Testis (tissue), 3 donors: ENCODE measurements around the gene DIAPH3. TPM values are rescaled to one million over a fixed set of nuclear protein-coding genes. Genes with fewer than 3 reads are reported as not detected.

ENCODE experiments used
- DNase-seq: peaks from one replicate; pipeline ENCODE4 v3.0.0-alpha.2; 2019
- H3K27ac ChIP-seq, 2 donors: fragments of 200-600 bp; sonication (generic); one replicate each; pipeline ENCODE4 v1.5.1; 2019
- H3K27me3 ChIP-seq: fragments of 200-600 bp; sonication (generic); one replicate; pipeline ENCODE4 v1.5.1; 2019
- H3K36me3 ChIP-seq: fragments of 200-600 bp; sonication (generic); one replicate; pipeline ENCODE4 v1.5.1; 2017; ENCODE audit warnings: low read depth; ENCODE audit errors: missing control alignments
- H3K4me1 ChIP-seq: fragments of 200-600 bp; sonication (generic); one replicate; pipeline ENCODE4 v1.5.1; 2019
- H3K4me3 ChIP-seq, 2 donors: fragments of 200-600 bp; sonication (generic); one replicate each; pipeline ENCODE4 v1.5.1; 2017 to 2019
- H3K9me3 ChIP-seq: fragments of 200-600 bp; sonication (generic); one replicate; pipeline ENCODE4 v1.5.1; 2017
- POLR2A ChIP-seq: fragments of 450-650 bp; IDR thresholded peaks from one replicate; pipeline ENCODE4 v1.6.1; 2017; ENCODE audit warnings: antibody characterized with exemption, mild to moderate bottlenecking, moderate library complexity
- WGBS, 2 donors: methylation state at CpG; one replicate each; pipeline ENCODE4 v1.1.5; 2018; 5-methylcytosine and 5-hydroxymethylcytosine counted together
- intact Hi-C: fragments of 100-400 bp; cut with DNase I; formaldehyde crosslinking; loops from one replicate; pipeline ENCODE4 v1.15.1; 2023; ENCODE audit warnings: low total_unique reads
- polyA plus RNA-seq: library from polyadenylated mRNA; stranded (reverse); fragments of 350-450 nt; fragmentation: Illumina TruSeq; extraction: RNeasy Lipid Tissue Mini Kit (QIAGEN cat#74804); gene quantifications from one replicate; pipeline ENCODE4 v1.2.3, GENCODE V29; 2014; ENCODE audit warnings: low read depth, low replicate concordance; ENCODE audit not compliant: insufficient read depth
- total RNA-seq, 2 donors: library from RNA; depleted of rRNA; stranded (reverse); fragments of >200 nt; gene quantifications; one replicate each; pipeline ENCODE4 v1.2.3, GENCODE V29; 2016
- TF ChIP-seq, protein P1 (sequence below), 3 experiments: fragments of 450-650 bp in 2 of 3; fragments of 200-600 bp in 1 of 3; sonication (generic) in 1 of 3; IDR thresholded peaks; one replicate each; pipeline ENCODE4 v1.5.1; 2016 to 2019; ENCODE audit warnings: antibody characterized with exemption in 3 of 3, mild to moderate bottlenecking in 2 of 3, moderate library complexity in 1 of 3

DIAPH3 gene
- total and polyA plus RNA-seq, 3 donors from 2014 or later = 12.5 to 30.3 (median 18.7) TPM

DNA sequence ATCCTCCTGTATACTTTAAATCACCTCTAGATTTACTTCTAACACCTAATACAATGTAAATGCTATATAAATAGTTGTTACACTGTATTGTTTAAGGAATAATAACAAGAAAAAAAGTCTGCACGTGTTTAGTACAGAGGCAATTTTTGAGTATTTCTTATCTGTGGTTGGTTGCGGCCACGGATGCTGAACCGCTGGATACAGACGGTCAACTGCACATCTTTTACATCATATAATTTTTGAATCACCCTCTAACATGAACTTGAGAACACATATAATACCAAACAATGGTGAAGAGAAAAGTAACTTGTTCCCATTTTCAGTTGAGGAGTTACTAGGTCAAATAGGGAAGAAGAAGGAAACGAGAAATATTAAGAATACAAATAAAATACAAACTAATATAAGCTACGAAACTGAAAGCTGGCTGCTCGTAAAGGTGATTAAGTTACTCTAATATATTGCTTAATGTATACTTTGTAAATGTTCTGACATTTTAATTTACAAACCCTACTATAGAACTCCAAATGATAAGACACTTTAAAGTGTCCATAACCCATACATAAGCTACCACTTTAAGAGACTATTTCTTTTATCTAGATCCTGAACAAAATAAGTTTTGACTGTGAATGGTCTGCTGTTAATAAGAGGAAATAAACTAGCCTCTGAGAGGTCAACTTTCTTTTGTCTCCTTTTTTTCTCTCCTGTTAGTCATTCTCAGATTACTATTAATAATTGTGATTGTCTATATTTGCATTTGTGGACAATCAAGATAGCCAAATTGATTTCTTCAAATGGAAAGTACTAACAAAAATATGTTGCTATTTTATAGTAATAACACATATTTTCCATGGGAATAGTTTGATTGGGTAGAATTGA lies 457.4 kb downstream of the DIAPH3 start:
- no peaks in the 10 kb centered on the region for H3K27me3 ChIP-seq
- no peaks in the 10 kb centered on the region for H3K4me1 ChIP-seq
- H3K36me3 ChIP-seq = no peaks in the 10 kb centered on the region
- intact Hi-C loops = no loop called here
- no peak overlapping the region for H3K27ac ChIP-seq
- no peak for DNase-seq
- WGBS, 2 donors = 89 to 94% methylated on average over 8 of the region's 8 CpGs
- no peak overlapping the region for H3K4me3 ChIP-seq
- TF ChIP-seq, protein P1, sequence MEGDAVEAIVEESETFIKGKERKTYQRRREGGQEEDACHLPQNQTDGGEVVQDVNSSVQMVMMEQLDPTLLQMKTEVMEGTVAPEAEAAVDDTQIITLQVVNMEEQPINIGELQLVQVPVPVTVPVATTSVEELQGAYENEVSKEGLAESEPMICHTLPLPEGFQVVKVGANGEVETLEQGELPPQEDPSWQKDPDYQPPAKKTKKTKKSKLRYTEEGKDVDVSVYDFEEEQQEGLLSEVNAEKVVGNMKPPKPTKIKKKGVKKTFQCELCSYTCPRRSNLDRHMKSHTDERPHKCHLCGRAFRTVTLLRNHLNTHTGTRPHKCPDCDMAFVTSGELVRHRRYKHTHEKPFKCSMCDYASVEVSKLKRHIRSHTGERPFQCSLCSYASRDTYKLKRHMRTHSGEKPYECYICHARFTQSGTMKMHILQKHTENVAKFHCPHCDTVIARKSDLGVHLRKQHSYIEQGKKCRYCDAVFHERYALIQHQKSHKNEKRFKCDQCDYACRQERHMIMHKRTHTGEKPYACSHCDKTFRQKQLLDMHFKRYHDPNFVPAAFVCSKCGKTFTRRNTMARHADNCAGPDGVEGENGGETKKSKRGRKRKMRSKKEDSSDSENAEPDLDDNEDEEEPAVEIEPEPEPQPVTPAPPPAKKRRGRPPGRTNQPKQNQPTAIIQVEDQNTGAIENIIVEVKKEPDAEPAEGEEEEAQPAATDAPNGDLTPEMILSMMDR (IDR thresholded peaks at IDR 0.05) = no peak
- no peak for TF ChIP-seq POLR2A
- H3K9me3 ChIP-seq = no peaks in the 10 kb centered on the region

DNA sequence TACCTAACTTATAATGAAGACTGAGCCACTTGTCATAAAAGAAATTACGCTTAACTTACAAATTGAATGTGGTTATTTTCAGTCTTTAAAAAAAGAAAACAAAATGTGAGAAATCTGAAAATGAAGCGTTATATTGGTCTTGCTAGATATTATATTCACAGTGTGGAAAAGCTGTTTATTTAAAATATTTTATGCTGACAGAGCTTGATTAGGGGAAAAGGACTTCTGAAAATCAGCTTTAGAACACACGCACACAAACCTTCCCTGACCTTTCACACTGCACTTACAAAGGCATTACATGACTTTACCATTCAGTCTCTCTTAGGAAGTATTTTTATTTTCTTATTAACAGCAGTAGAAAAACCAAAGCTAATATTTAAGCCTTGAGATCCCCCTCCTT lies 461.5 kb downstream of the DIAPH3 start:
- no peak for DNase-seq
- Histone ChIP-seq H3K4me1 (no peaks in the 10 kb centered on the region), H3K4me3 (no peak overlapping the region), H3K27ac (no peak overlapping the region), H3K27me3 (no peaks in the 10 kb centered on the region), H3K36me3 (no peaks in the 10 kb centered on the region), H3K9me3 (no peaks in the 10 kb centered on the region)
- WGBS, 2 donors = 82 to 95% methylated on average over 3 of the region's 3 CpGs
- intact Hi-C loops = no loop called here
- TF ChIP-seq, protein P1 (IDR thresholded peaks at IDR 0.05) = no peak

DNA sequence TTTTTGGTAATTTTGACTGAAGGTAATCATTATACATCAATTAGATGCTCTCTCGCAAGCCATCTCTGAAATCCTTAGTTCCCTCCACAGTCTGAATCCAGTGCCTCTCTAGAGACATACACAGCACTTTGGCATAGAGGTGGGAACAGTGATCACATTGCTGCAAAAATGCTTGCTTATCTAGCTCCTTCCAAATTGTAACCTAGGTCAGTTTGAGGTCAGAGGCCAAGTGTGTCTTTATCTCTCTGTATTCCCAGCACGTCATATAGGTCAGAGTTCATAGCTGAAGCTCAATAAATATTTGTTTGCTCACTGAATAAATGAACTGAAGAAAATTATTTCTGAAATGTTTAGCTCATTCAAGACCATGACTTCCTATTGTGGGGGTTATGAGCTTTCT lies 462.5 kb downstream of the DIAPH3 start:
- Histone ChIP-seq H3K36me3 (no peaks in the 10 kb centered on the region), H3K27ac (no peak overlapping the region), H3K4me3 (no peak overlapping the region), H3K4me1 (no peaks in the 10 kb centered on the region), H3K27me3 (no peaks in the 10 kb centered on the region), H3K9me3 (no peaks in the 10 kb centered on the region)
- no peak for DNase-seq
- no peak for TF ChIP-seq POLR2A
- TF ChIP-seq, protein P1 (IDR thresholded peaks at IDR 0.05) = no peak
- intact Hi-C loops = no loop called here
- 81 to 84% methylated on average over 2 of the region's 2 CpGs for WGBS, 2 donors

DNA sequence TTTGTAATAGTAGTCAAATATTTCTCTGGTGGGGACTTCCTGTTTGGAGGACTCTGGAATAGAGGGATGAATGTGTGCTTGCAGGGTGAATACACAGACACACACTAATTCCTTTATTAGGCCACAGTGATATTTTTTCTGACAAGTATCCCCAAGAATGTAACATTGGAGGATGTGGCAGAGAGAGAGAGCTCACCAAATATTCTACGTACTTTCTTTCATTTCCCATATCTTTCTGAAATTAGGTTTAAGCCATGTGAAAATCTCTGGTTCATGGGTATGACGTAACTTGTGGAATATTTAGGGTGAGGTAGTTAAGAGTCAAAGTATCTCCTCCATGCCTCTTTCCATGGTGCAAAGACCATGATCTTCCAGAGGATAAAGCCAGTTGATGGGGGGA lies 463.4 kb downstream of the DIAPH3 start:
- Histone ChIP-seq H3K4me1 (no peaks in the 10 kb centered on the region), H3K36me3 (no peaks in the 10 kb centered on the region), H3K27me3 (no peaks in the 10 kb centered on the region), H3K9me3 (no peaks in the 10 kb centered on the region), H3K4me3 (no peak overlapping the region), H3K27ac (no peak overlapping the region)
- 95 to 96% methylated on average over 2 of the region's 2 CpGs for WGBS, 2 donors
- intact Hi-C loops = no loop called here
- no peak for DNase-seq
- TF ChIP-seq, protein P1 (IDR thresholded peaks at IDR 0.05) = no peak
- TF ChIP-seq POLR2A = no peak

DNA sequence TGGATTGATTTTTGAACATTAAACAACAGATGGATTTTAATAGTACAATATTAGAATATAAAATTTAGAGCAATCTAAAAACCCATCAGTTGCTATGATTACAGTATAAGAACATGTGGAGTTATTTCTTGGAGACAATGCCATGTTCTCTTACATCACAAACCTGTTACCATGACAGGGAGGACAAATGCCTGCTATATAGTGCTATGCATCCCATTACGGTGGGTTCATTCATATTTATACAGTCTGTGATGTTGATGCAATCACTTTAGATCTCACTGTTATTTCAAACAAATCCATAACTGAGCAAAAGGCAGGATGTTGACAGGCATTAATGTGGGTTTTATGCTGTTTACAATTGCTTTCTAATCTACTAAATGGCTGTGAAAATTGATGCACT lies 467.5 kb downstream of the DIAPH3 start:
- H3K9me3 ChIP-seq = no peaks in the 10 kb centered on the region
- H3K27me3 ChIP-seq = no peaks in the 10 kb centered on the region
- intact Hi-C loops = no loop called here
- no peak for DNase-seq
- no peaks in the 10 kb centered on the region for H3K4me1 ChIP-seq
- WGBS, 2 donors = 90 to 94% methylated on average over 1 of the region's 1 CpG
- H3K27ac ChIP-seq = no peak overlapping the region
- H3K36me3 ChIP-seq = no peaks in the 10 kb centered on the region
- no peak overlapping the region for H3K4me3 ChIP-seq
- TF ChIP-seq, protein P1 (IDR thresholded peaks at IDR 0.05) = no peak
- no peak for TF ChIP-seq POLR2A
